Hematopoietic multipotent progenitor cell treated with erythropoietin and hydrocortisone succinate and interleukin-3 and kit ligand, for 8 days (in vitro differentiated cells): ENCODE data around the gene ABCG5.

Experiments used
- DNase-seq: peaks from one replicate; pipeline ENCODE4 v3.0.0-alpha.2; 2015

The ABCG5 gene

GRCh38 chr2:43841949-43842865, 3.6 kb upstream of the ABCG5 start:
- DNase-seq = no peak

- no peak for DNase-seq
Measured at GRCh38 chr2:43840965-43841364, 2.3 kb upstream of the ABCG5 start.

GRCh38 chr2:43839776-43840564, 1.3 kb upstream of the ABCG5 start:
- no peak for DNase-seq

- DNase-seq = no peak
Measured at GRCh38 chr2:43837831-43838559, 644 bp downstream of the ABCG5 start.

GRCh38 chr2:43837033-43837432, 1.6 kb downstream of the ABCG5 start:
- DNase-seq = no peak

- peak; percentile 36 for DNase-seq
Measured at GRCh38 chr2:43832457-43832856, 6.2 kb downstream of the ABCG5 start.

GRCh38 chr2:43831543-43832294, 6.9 kb downstream of the ABCG5 start:
- no peak for DNase-seq

GRCh38 chr2:43826305-43827250, 12.1 kb downstream of the ABCG5 start:
- DNase-seq = no peak

- no peak for DNase-seq
Measured at GRCh38 chr2:43825841-43826240, 12.8 kb downstream of the ABCG5 start.

GRCh38 chr2:43824951-43825493, 13.6 kb downstream of the ABCG5 start:
- no peak for DNase-seq

GRCh38 chr2:43824512-43824911, 14.1 kb downstream of the ABCG5 start:
- DNase-seq = no peak

GRCh38 chr2:43823751-43824150, 14.9 kb downstream of the ABCG5 start:
- no peak for DNase-seq

GRCh38 chr2:43822839-43823238, 15.8 kb downstream of the ABCG5 start:
- DNase-seq = no peak

GRCh38 chr2:43819491-43820163, 19.0 kb downstream of the ABCG5 start:
- no peak for DNase-seq

GRCh38 chr2:43818761-43819160, 19.9 kb downstream of the ABCG5 start:
- DNase-seq = peak; percentile 49

GRCh38 chr2:43814711-43815110, 23.9 kb downstream of the ABCG5 start:
- DNase-seq = no peak

- DNase-seq = no peak
Measured at GRCh38 chr2:43812947-43813346, 25.7 kb downstream of the ABCG5 start.

- DNase-seq = no peak
Measured at GRCh38 chr2:43812006-43812405, 26.6 kb downstream of the ABCG5 start.

GRCh38 chr2:43810888-43811287, 27.8 kb downstream of the ABCG5 start:
- no peak for DNase-seq

GRCh38 chr2:43810452-43810851, 28.2 kb downstream of the ABCG5 start:
- DNase-seq = no peak

- DNase-seq = no peak
Measured at GRCh38 chr2:43806719-43807031, 32.0 kb downstream of the ABCG5 start.
